ENCODE results near the gene THEM5. TPM values are rescaled to one million over a fixed set of nuclear protein-coding genes. Genes with fewer than 3 reads are reported as not detected.

Gene THEM5
- total and polyA plus RNA-seq, 10 of the 15 experiments (the other 5 are each of a cell fraction or from before 2014, with no cell fraction given) = 0.16 TPM; not detected in 9

DNA sequence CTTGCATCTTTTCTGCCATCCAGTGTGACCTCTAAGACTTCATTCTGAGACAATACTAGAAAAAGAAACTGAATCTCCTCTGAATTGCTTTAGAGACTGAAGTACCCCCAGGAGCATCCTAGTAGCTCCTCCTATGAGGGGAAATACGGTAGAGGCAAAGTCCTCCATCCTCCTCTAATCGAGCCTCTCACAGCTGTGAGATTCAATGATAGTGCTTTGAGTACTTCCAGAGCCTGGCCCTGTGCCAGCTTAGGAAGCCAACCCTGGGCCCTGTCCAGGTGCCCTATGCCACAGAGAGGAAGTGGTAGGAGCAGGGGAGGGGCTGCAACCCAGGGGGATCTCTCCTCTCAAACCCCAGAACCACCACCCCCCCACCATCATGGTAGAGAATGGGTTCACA, 32.6 kb downstream of the THEM5 start:
- TF ChIP-seq POLR2AphosphoS5 (IDR thresholded peaks at IDR 0.05; ENCODE audit: low read length) (no peak), RFX5 (IDR thresholded peaks at IDR 0.05; ENCODE audit: low read depth, low read length) (no peak), RBBP5 (conservative IDR thresholded peaks at IDR 0.05) (no peak), ETV6 (conservative IDR thresholded peaks at IDR 0.05 in 1 of 2, IDR thresholded peaks at IDR 0.05 in 1 of 2; ENCODE audit: borderline replicate concordance in 1 of 2, low read depth in 1 of 2) (no peak), HCFC1 (IDR thresholded peaks at IDR 0.05; ENCODE audit: low read length) (no peak), BACH1 (IDR thresholded peaks at IDR 0.05; ENCODE audit: borderline replicate concordance) (no peak), CBFB (IDR thresholded peaks at IDR 0.05; ENCODE audit: low read depth) (no peak), TCF12 (IDR thresholded peaks at IDR 0.05; ENCODE audit: low read depth, low read length) (no peak), SMARCA5 (IDR thresholded peaks at IDR 0.05) (no peak), ESRRA (IDR thresholded peaks at IDR 0.05; ENCODE audit: low read length) (no peak), PAX8 (IDR thresholded peaks at IDR 0.05) (no peak), NFIC (IDR thresholded peaks at IDR 0.05; ENCODE audit: low read depth, low read length) (no peak)
- TF ChIP-seq, protein P1, sequence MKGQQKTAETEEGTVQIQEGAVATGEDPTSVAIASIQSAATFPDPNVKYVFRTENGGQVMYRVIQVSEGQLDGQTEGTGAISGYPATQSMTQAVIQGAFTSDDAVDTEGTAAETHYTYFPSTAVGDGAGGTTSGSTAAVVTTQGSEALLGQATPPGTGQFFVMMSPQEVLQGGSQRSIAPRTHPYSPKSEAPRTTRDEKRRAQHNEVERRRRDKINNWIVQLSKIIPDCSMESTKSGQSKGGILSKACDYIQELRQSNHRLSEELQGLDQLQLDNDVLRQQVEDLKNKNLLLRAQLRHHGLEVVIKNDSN (IDR thresholded peaks at IDR 0.05; ENCODE audit: borderline replicate concordance, extremely low read length, insufficient read depth, low read depth, low read length) = no peak
- TF ChIP-seq, protein P2, sequence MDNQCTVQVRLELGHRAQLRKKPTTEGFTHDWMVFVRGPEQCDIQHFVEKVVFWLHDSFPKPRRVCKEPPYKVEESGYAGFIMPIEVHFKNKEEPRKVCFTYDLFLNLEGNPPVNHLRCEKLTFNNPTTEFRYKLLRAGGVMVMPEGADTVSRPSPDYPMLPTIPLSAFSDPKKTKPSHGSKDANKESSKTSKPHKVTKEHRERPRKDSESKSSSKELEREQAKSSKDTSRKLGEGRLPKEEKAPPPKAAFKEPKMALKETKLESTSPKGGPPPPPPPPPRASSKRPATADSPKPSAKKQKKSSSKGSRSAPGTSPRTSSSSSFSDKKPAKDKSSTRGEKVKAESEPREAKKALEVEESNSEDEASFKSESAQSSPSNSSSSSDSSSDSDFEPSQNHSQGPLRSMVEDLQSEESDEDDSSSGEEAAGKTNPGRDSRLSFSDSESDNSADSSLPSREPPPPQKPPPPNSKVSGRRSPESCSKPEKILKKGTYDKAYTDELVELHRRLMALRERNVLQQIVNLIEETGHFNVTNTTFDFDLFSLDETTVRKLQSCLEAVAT (IDR thresholded peaks at IDR 0.05) = no peak
- intact Hi-C loops (cut with micrococcal nuclease; ENCODE audit: unreplicated experiment) = no loop called here
- 0% methylated on average over 2 of the region's 2 CpGs for WGBS (ENCODE audit: insufficient coverage, insufficient replicate concordance, low lambda C conversion rate, missing lambda C conversion rate)
- no peak overlapping the region for H2AFZ ChIP-seq (ENCODE audit: control insufficient read depth, low read depth, low read length)
- no peaks in the 10 kb centered on the region for H3K79me2 ChIP-seq (ENCODE audit: control insufficient read depth, insufficient read depth, low read length)
- ChIA-PET POLR2A (interaction anchor here (0.5 to 1.2 kb wide), 3 partner anchors 10 to 358 kb away, joined by 3 read pairs; no protein-coding TSS in a partner anchor), CTCF (interaction anchor here (0.8 to 1.6 kb wide), 3 partner anchors 15 to 225 kb away, joined by 3 to 5 read pairs (median 3); no protein-coding TSS in a partner anchor), SMC1A (ENCODE audit: uncharacterized antibody, unreplicated experiment) (interaction anchor here (0.5 to 1.2 kb wide), 2 partner anchors 28 to 163 kb away, joined by 3 read pairs; no protein-coding TSS in a partner anchor), RAD21 (ENCODE audit: unreplicated experiment) (interaction anchor here (0.8 kb wide), 1 partner anchor 58 kb away, joined by 3 read pairs; the partner anchor contains the start of gene MRPL9)
- ATAC-seq = no peak
- H3K4me1 ChIP-seq (ENCODE audit: control insufficient read depth, insufficient read depth, low read length) = peaks cover 5% of the 10 kb centered on the region
- no peak overlapping the region for H3K4me2 ChIP-seq (ENCODE audit: control insufficient read depth, insufficient read depth)
- no peaks in the 10 kb centered on the region for H3K36me3 ChIP-seq (ENCODE audit: control insufficient read depth in 2 of 2, insufficient read depth in 2 of 2, low read length in 1 of 2)
- no peaks in the 10 kb centered on the region; a peak in 1 of 4 replicates for H3K27me3 ChIP-seq (replicated peaks in 1 of 2; ENCODE audit: control insufficient read depth in 2 of 2, insufficient read depth in 2 of 2, low read length in 1 of 2)
- no peak for DNase-seq (ENCODE audit: low read depth, low spot score)
- no peaks in the 10 kb centered on the region for H3K9me3 ChIP-seq (replicated peaks; ENCODE audit: control insufficient read depth, insufficient read depth, low read length)
- no peaks in the 10 kb centered on the region for H4K20me1 ChIP-seq (ENCODE audit: control insufficient read depth, insufficient read depth)
- H3K4me3 ChIP-seq = no peak overlapping the region
- no peak overlapping the region for H3K9ac ChIP-seq (ENCODE audit: control insufficient read depth, insufficient read depth, low read length)
- in situ Hi-C loops (cut with MboI) = no loop called here
- H3K27ac ChIP-seq (ENCODE audit: control insufficient read depth, insufficient read depth) = no peak overlapping the region
- BruUV-seq (replicated peaks) = no TSS peak
- no peak for FAIRE-seq

Measured in GM12878 (cell line).